Activated T-cell treated with anti-CD3 and anti-CD28 coated beads, Interleukin-2, amount 50 U/mL, for 24 hours (primary cell): ENCODE measurements around the gene ETS1.

ENCODE experiments used
- DNase-seq: peaks from one replicate; pipeline ENCODE4 v3.0.0-alpha.2; 2020
- H3K27ac Mint-ChIP-seq: 2 replicates; pipeline ENCODE4 v1.8.0; 2020; ENCODE audit warnings: mild to moderate bottlenecking, mixed read lengths
- H3K27me3 Mint-ChIP-seq: 2 replicates; pipeline ENCODE4 v1.8.0; 2020; ENCODE audit warnings: mixed read lengths
- H3K36me3 Mint-ChIP-seq: 2 replicates; pipeline ENCODE4 v1.8.0; 2020; ENCODE audit warnings: low read depth, mixed read lengths
- H3K4me1 Mint-ChIP-seq: 2 replicates; pipeline ENCODE4 v1.8.0; 2020; ENCODE audit warnings: low read depth, mixed read lengths
- H3K4me3 Mint-ChIP-seq: 2 replicates; pipeline ENCODE4 v1.8.0; 2020; ENCODE audit warnings: mild to moderate bottlenecking, moderate library complexity, mixed read lengths
- H3K9me3 Mint-ChIP-seq: 2 replicates; pipeline ENCODE4 v1.8.0; 2020; ENCODE audit warnings: mixed read lengths

The ETS1 gene

GRCh38 chr11:128552783-128553661 is 34.3 kb downstream of the ETS1 start:
- Mint-ChIP-seq H3K9me3 (no peaks in the 10 kb centered on the region), H3K27ac (peak overlapping the region; percentile 89), H3K27me3 (no peaks in the 10 kb centered on the region), H3K4me1 (peaks cover 68% of the 10 kb centered on the region), H3K4me3 (peak overlapping the region; percentile 21), H3K36me3 (no peaks in the 10 kb centered on the region)
- no peak for DNase-seq

GRCh38 chr11:128551611-128552335 is 35.6 kb downstream of the ETS1 start:
- Mint-ChIP-seq H3K27me3 (no peaks in the 10 kb centered on the region), H3K36me3 (no peaks in the 10 kb centered on the region), H3K27ac (peak overlapping the region; percentile 89), H3K4me1 (peaks cover 81% of the 10 kb centered on the region), H3K4me3 (peak overlapping the region; percentile 21), H3K9me3 (no peaks in the 10 kb centered on the region)
- peak; percentile 60 for DNase-seq

- Mint-ChIP-seq H3K36me3 (no peaks in the 10 kb centered on the region), H3K27me3 (no peaks in the 10 kb centered on the region), H3K9me3 (no peaks in the 10 kb centered on the region), H3K4me1 (peaks cover 83% of the 10 kb centered on the region), H3K27ac (peak overlapping the region; percentile 89), H3K4me3 (peak overlapping the region; percentile 17)
- no peak for DNase-seq
Measured at GRCh38 chr11:128551058-128551457, 36.3 kb downstream of the ETS1 start.

- H3K36me3 Mint-ChIP-seq, result no peaks in the 10 kb centered on the region
- no peaks in the 10 kb centered on the region for H3K27me3 Mint-ChIP-seq
- peaks cover 88% of the 10 kb centered on the region for H3K4me1 Mint-ChIP-seq
- no peak for DNase-seq
- H3K9me3 Mint-ChIP-seq, result no peaks in the 10 kb centered on the region
- H3K27ac Mint-ChIP-seq, result peak overlapping the region; percentile 89
- no peak overlapping the region for H3K4me3 Mint-ChIP-seq
Measured at GRCh38 chr11:128550261-128550821, 37.0 kb downstream of the ETS1 start.

- Mint-ChIP-seq H3K27me3 (no peaks in the 10 kb centered on the region), H3K36me3 (no peaks in the 10 kb centered on the region), H3K9me3 (no peaks in the 10 kb centered on the region)
Measured at GRCh38 chr11:128549256-128549944, 38.0 kb downstream of the ETS1 start.

GRCh38 chr11:128548649-128549255 is 38.6 kb downstream of the ETS1 start:
- no peaks in the 10 kb centered on the region for H3K27me3 Mint-ChIP-seq
- peak; percentile 69 for DNase-seq
- peaks cover 93% of the 10 kb centered on the region for H3K4me1 Mint-ChIP-seq

More at GRCh38 chr11:128549256-128549944, 38.0 kb downstream of the ETS1 start:
- peak overlapping the region; percentile 91 for H3K27ac Mint-ChIP-seq
- peaks cover 95% of the 10 kb centered on the region for H3K4me1 Mint-ChIP-seq
- peak; percentile 45 for DNase-seq
- H3K4me3 Mint-ChIP-seq, result peak overlapping the region; percentile 76

GRCh38 chr11:128547946-128548648 is 39.3 kb downstream of the ETS1 start:
- peak overlapping the region; percentile 91 for H3K27ac Mint-ChIP-seq
- peak overlapping the region; percentile 76 for H3K4me3 Mint-ChIP-seq
- H3K9me3 Mint-ChIP-seq, result no peaks in the 10 kb centered on the region
- H3K27me3 Mint-ChIP-seq, result no peaks in the 10 kb centered on the region
- H3K4me1 Mint-ChIP-seq, result peaks cover 91% of the 10 kb centered on the region
- no peak for DNase-seq
- no peaks in the 10 kb centered on the region for H3K36me3 Mint-ChIP-seq

More at GRCh38 chr11:128548649-128549255, 38.6 kb downstream of the ETS1 start:
- peak overlapping the region; percentile 91 for H3K27ac Mint-ChIP-seq
- no peaks in the 10 kb centered on the region for H3K36me3 Mint-ChIP-seq
- H3K4me3 Mint-ChIP-seq, result peak overlapping the region; percentile 76
- no peaks in the 10 kb centered on the region for H3K9me3 Mint-ChIP-seq

- H3K27ac Mint-ChIP-seq, result peak overlapping the region; percentile 91
- H3K4me3 Mint-ChIP-seq, result no peak overlapping the region
- no peaks in the 10 kb centered on the region for H3K36me3 Mint-ChIP-seq
Measured at GRCh38 chr11:128546916-128547315, 40.4 kb downstream of the ETS1 start.

GRCh38 chr11:128544471-128545051 is 42.8 kb downstream of the ETS1 start:
- no peaks in the 10 kb centered on the region for H3K9me3 Mint-ChIP-seq
- DNase-seq, result peak; percentile 40
- no peaks in the 10 kb centered on the region for H3K27me3 Mint-ChIP-seq
- no peaks in the 10 kb centered on the region for H3K36me3 Mint-ChIP-seq
- H3K27ac Mint-ChIP-seq, result peak overlapping the region; percentile 84
- H3K4me1 Mint-ChIP-seq, result peaks cover 64% of the 10 kb centered on the region
- H3K4me3 Mint-ChIP-seq, result peak overlapping the region; percentile 44

More at GRCh38 chr11:128546916-128547315, 40.4 kb downstream of the ETS1 start:
- Mint-ChIP-seq H3K4me1 (peaks cover 86% of the 10 kb centered on the region), H3K9me3 (no peaks in the 10 kb centered on the region), H3K27me3 (no peaks in the 10 kb centered on the region)
- DNase-seq, result no peak

GRCh38 chr11:128540469-128540868 is 46.9 kb downstream of the ETS1 start:
- Mint-ChIP-seq H3K4me1 (peaks cover 37% of the 10 kb centered on the region), H3K36me3 (no peaks in the 10 kb centered on the region), H3K27ac (no peak overlapping the region), H3K9me3 (no peaks in the 10 kb centered on the region), H3K27me3 (no peaks in the 10 kb centered on the region), H3K4me3 (no peak overlapping the region)
- DNase-seq, result no peak

- Mint-ChIP-seq H3K27ac (no peak overlapping the region), H3K36me3 (no peaks in the 10 kb centered on the region), H3K9me3 (no peaks in the 10 kb centered on the region), H3K27me3 (no peaks in the 10 kb centered on the region), H3K4me3 (no peak overlapping the region), H3K4me1 (peaks cover 36% of the 10 kb centered on the region)
- DNase-seq, result no peak
Measured at GRCh38 chr11:128536506-128536905, 50.9 kb downstream of the ETS1 start.

- Mint-ChIP-seq H3K9me3 (no peaks in the 10 kb centered on the region), H3K4me1 (peaks cover 36% of the 10 kb centered on the region), H3K27ac (no peak overlapping the region), H3K27me3 (no peaks in the 10 kb centered on the region), H3K36me3 (no peaks in the 10 kb centered on the region), H3K4me3 (no peak overlapping the region)
- no peak for DNase-seq
Measured at GRCh38 chr11:128535468-128536457, 51.6 kb downstream of the ETS1 start.
